ENCODE data around the gene DBNL.
A peak's percentile ranks its signal among the peaks of the same experiment; 100 is the strongest.

Gene DBNL

DNA sequence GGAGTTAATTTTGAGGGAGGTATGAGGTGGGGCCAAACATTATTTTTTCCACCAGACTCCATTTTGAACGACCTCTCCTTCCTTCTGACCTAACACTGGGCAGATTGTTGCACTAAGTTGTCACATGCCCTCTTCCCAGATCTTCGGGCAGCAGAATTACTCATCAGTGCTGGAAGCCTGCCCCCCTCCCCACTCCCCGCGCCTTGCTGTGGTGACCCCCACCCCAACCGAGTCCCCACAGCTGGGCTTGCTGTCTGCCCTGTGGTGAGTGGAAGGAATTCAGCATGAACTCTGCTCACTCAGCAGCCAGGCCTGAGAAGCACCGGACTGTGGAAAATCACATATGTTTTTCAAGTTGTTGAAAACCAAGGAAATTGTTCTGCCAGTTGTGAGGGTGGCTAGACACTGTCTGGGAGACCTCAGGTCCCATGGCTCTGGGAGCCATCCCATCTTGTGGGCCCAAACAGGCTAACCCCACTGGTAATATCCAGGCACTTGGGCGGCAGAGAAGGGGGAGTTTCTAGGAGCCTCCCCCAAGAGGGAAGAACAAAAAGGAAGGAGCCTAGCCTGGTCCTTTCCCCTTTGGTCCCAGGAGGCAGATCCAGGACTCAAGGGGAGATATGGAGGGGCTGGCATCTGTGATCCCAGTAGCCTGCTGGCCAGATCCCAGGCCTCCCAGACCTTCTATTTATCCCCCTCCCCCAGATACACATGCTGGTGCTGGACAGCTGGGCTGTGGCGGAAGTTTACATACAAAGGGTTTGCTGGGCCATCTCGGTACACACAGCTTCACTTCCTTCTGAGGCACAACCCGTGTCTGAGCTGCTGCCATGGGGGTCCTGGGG lies 56.2 kb downstream of the DBNL start:
- DNase-seq: no peak

DNA sequence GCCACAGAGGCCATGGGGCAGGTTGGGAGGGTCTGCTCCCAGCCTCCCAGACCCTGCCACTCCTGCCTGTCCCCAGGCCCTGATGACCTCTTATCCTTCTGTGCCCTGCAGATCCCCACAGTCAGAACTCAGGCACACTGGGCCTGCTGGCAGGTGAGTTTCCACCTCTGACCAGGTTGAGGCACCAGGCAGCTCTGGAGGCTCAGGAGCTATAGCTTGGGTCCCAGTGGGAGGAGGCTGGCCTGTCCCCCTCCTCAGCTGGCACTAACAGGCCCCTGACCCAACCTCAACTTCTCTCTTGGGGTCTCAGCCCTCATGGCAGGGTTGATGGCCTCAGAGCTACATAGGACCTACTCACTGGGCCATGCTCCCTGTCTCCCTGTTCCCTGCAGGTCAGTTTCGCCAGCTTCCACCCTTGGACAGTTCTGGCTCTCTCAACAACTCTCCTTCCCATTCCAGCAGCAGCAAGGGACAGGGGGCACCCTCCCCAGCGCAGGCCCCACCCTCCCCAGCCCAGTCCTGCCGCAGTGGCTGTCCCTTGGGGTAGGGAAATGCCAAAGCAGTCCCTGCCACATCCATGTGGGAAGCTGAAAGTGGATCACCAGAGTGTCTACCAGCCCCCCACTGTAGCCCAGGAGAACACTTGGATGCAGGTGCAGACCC lies 56.9 kb downstream of the DBNL start:
- no peak for DNase-seq

DNA sequence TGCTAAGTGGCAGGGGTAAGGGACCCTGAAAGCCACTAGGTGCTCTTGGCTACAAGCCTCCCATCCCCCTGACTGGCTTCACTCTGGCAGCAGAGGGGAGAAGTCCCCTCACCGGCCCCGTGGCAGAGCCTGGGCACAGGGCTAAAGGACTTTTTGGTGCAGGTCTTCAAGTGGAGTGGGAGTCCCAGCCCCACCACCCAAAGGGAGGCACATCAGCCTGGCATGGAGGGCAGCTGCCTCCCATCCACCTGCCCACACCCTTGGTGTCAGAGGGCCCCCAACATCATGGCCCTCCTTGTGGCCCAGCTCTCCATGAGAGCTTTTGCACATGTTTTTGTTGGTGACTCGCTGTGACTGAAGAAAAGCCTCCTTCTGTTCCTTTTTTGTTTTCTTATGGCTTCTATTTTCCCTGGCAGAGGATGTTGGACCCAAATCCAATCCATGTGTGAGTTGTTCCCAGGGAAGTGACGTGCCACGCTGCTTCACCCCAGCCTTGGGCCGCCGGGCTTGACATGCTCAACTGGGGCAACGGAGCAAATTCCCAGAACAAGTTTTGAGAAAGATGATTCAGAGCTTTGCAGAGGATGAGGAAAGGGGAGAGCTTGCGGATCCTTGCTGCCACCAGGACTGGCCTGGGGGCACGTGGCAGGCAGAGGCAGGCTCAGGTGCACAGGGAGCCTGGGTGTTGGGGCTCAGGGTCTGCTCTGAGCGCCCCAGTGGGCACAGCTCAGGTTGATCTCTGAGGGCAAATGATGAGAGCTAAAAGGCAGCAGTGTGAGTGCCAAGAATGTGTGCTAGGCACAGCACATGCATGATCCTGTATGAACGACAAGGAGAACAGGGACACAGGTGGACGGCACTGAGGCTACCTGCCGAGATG lies 57.7 kb downstream of the DBNL start:
- DNase-seq: no peak

DNA sequence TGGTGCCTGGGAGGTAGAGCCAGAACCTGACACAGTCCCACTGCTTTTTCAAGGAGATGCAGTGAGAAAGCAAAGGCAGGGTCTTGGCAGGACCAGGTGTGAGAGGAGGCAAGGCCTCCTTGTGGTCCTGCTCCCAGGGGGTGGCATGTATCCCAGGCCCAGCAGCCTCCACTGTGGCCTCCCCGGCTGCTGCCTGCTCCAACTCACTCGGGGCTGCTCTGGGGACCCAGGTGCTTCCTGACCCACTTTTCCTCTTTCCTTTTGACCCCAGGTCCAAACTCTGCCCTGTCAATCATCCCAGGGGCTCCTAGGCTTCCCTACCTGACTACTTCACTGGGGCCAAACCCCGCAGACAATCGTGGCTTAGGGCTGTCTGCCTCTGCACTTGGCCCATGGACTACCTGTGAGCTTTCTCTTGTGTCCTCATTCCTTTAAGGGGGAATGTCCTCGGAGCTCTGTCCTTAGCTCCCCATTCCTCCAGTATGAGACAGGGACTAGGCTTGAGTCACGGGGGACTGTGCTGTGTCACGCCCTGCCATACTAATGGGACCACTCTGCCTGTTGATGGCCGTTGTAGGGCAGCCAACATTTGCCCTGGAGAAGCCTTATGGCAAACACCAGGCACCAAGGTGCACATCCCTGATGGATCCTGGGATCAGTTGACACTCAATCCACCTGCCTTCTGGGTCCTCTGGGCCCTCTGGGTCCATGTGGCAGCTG lies 58.5 kb downstream of the DBNL start:
- DNase-seq: no peak

DNA sequence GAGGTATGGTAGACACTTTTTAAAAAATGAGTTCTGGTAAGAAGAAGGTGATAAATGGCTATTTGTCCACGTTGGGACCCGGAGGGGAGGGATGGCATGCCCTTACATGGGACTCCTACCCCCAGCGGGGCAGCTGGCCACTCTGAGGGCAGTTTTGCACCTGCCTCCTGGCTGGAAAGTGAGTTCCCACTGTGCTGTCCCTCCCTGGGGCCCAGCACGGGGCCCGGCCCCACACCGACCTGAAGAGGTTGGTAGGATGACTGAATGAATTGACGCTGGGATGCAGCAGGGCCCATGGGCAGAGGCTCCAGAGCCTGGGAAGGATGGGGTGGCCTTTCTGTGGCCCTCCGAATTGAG lies 59.0 kb downstream of the DBNL start:
- no peak for DNase-seq

DNA sequence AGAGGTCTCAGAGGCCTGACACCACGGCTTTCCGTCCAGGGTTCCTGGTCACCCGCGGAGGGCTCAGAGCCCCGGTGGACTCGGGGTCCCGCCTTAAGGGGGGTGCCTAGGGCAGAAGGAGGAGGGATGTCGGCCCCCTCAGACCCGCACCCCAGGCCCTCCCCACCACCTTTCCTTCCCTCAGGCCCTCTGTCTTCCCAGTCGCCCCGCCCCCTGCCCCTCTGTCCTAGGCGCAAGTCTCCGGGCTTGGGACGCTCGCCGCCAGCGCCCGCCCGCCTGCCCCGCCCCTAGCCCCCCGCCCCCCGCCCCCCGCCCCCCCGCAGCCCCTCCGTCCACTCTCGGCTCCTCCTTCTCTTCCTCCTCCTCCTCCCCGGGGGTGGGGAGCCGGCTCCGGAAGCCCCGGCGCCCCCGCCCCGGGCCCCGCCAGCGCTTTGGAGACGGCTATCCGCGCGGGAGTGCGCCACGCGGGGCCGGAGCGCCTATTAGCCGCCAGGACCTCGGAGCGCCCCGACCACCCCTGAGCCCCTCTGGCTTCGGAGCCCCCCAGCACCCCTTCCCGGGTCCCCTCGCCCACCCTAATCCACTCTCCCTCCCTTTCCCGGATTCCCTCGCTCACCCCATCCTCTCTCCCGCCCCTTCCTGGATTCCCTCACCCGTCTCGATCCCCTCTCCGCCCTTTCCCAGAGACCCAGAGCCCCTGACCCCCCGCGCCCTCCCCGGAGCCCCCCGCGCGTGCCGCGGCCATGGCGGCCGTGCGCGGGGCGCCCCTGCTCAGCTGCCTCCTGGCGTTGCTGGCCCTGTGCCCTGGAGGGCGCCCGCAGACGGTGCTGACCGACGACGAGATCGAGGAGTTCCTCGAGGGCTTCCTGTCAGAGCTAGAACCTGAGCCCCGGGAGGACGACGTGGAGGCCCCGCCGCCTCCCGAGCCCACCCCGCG lies 59.7 kb downstream of the DBNL start, which contains the start of gene AEBP1:
AEBP1 (plus strand) TSS at position 423 of the 937 bp plus-strand sequence; CDS start at position 744, 321 bp downstream.
- peak; percentile 49 for DNase-seq

DNA sequence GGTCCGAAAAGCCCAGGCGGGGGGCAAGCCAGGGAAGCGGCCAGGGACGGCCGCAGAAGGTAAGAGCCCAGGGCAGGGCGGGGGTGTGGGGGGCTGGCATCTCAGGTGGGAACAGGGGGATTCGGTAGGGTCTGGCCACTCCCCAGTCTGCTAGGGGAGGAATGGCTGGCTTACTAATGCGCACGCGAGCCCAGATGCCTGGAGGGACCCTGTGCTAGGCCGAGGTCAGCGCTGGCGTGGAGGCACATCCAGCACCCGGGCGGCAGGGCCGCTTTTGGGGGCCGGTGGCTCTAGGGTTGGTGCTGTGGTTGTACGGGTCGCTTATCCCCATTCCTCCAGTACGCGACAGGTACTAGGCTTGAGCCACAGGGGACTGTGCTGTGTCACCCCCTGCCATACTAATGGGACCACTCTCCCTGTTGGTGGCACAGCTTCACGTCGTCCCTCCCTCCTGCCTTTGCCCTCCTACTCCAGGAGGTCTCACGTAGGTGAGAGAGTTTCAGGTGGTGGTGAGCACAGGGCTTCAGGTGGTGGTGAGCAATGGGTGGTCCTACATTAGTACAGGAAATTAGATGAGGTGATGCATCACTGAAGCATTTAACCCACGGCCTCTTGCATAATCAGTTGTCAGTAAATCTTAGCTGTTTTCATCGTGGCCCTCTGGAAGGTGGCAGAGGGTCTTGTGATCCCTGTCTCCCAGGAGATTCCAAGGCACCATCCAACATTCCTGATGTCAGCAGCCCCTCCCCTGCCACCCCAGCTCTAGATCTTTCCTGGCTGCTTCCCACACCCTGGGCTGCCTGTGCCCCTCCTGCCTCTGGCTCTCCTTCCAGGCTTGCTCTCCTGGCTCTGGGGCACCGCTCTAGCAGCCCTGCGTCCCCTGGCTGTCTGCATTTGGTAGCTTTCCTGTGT lies 60.6 kb downstream of the DBNL start:
- no peak for DNase-seq

DNA sequence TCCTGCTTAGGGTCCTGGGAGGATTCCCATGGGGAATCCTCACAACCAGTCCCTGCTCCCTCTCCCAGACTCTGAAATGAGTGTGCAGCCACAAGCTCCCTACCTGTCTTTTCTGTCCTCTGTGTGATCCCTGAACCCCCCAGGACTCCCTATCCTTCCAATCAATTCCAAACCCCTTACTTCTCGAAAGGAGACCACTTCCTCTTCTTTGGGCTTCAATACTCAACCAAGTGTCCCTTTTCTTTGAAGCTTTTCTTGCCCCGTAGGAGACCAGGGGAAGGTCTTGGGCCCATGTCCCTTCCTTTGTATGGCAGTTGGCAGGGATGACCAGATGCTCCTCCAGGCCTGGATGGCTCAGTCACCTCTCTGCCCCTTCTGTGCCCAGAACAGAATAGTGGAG lies 61.3 kb downstream of the DBNL start:
- no peak for DNase-seq

DNA sequence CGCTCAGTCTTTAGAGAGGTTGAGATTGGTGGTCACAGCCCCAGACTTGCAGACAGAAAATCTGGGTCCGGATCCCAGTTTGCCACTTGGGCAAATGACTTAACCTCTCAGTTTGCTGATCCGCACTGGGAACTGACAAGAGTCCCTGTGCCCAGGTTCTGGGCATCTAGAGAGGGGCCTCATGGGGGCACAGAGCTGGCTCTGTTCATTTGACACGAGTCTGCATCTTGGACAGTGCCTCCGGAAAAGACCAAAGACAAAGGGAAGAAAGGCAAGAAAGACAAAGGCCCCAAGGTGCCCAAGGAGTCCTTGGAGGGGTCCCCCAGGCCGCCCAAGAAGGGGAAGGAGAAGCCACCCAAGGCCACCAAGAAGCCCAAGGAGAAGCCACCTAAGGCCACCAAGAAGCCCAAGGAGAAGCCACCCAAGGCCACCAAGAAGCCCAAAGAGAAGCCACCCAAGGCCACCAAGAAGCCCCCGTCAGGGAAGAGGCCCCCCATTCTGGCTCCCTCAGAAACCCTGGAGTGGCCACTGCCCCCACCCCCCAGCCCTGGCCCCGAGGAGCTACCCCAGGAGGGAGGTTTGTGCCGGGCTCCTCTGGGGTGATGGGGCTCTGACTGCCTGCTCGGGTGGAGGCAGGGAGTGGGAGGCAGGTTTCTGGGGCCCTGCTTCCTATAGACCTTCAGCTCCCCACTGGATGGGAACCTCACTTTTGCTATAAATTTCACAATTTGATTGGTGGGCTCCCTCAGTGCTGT lies 62.0 kb downstream of the DBNL start:
- DNase-seq: no peak

DNA sequence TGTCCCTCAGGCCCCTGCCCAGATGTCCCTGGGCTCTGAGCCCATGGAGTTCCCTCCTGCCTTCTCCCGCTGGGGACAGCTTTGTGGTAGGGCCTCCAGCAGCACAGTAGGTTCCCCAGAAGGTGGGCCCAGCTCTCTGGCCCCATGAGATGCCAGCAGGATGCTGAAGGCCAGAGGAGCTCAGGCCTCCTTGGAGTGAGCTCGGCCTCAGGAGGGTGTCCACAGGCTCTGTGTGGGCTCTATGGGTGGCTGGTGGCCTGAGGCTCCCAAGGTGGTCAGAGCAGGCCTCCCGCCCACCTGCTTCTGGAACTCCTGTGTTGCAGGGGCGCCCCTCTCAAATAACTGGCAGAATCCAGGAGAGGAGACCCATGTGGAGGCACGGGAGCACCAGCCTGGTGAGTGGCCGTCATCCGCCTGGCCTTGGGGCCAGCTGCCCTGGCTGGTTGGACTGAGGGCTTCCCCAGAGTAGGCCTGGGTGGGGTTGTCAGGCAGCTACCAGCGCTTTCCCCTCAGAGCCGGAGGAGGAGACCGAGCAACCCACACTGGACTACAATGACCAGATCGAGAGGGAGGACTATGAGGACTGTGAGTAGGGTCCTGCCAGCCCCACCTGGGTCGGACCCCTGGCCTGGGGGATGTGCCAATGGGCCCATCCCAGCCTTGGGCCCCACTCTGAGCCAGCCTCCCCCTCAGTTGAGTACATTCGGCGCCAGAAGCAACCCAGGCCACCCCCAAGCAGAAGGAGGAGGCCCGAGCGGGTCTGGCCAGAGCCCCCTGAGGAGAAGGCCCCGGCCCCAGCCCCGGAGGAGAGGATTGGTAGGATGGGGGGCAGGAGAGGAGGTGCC lies 62.8 kb downstream of the DBNL start:
- no peak for DNase-seq

DNA sequence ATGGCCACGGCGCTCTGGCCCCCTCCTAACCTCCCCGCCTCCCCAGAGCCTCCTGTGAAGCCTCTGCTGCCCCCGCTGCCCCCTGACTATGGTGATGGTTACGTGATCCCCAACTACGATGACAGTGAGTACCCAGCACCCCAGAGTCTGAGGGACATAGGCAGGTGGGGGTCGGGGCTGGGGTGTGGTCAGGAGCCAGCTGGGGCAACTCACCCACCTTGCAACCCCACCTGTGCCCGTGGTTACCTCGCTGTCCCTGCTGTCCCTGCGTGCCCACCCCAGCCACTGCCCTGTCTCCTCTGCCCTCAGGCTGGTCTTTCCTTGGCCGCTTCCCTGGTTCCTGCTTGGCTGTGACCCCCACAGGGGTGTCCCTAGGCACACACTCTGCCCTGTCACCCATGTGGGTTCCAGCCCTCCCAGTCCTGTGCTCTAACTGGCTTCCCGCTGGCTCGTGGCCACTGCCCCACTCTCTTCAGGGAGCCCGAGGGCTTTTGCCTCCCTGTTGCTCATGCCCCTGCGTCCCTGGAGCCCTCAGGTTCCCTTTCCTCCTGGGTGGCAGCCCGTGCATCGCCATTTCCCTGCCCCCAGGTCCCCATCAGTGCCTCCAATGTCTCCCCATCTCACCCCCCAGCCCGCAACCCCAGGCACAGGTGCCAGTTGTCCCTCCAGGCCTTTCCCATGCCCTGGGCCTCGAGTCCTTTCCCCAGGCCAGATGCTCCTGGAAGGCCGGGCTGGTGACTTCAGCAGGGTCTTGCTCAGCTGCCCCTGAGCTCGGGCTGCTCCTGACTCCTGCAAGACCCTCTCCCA lies 63.7 kb downstream of the DBNL start:
- no peak for DNase-seq

DNA sequence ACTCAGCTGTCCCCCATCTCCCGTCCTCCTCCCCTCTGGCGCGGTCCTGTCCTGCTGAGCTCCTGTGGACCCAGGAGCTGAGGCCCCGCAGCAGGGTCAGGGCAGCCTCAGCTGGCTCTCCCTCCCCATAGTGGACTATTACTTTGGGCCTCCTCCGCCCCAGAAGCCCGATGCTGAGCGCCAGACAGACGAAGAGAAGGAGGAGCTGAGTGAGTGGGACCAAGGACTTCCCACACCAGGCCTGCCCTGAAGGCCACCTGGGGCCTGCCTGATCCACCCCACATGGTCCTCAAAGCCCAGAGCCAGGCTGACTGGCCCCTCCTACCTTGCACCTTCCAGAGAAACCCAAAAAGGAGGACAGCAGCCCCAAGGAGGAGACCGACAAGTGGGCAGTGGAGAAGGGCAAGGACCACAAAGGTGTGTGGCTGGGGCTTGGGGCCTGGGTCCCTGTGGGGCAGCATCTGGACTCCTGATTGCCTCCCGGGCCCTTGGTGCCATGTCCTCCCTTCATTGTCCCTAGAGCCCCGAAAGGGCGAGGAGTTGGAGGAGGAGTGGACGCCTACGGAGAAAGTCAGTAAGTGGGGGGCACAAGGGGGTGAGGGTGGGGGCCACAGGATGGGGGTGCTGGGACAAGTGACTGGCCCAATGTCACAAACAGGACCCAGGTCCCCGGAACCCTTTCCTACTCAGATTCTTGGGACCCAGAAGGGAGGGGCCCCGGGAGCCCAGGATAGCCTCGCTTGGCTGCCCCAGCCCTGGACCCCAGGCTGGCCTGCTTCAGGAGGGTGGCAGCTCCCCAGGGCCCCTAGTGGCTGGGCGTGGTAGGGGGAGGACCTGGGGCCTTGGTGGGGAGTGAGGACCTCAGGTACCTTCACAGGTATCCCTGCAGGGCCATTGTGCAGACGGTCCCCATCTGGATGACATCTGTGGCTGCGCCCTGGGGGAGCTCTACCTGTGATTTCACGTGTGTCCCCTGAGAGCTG lies 64.6 kb downstream of the DBNL start:
- DNase-seq: no peak

DNA sequence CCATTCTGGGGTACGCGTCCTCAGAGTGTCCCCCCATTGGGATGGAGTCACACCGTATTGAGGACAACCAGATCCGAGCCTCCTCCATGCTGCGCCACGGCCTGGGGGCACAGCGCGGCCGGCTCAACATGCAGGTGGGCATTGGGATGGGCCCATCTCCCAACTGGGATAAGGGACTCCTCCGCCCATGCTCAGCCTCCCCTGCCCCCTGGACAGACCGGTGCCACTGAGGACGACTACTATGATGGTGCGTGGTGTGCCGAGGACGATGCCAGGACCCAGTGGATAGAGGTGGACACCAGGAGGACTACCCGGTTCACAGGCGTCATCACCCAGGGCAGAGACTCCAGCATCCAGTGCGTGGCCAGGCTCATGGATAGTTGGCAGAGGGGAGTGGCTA lies 65.5 kb downstream of the DBNL start:
- no peak for DNase-seq

DNA sequence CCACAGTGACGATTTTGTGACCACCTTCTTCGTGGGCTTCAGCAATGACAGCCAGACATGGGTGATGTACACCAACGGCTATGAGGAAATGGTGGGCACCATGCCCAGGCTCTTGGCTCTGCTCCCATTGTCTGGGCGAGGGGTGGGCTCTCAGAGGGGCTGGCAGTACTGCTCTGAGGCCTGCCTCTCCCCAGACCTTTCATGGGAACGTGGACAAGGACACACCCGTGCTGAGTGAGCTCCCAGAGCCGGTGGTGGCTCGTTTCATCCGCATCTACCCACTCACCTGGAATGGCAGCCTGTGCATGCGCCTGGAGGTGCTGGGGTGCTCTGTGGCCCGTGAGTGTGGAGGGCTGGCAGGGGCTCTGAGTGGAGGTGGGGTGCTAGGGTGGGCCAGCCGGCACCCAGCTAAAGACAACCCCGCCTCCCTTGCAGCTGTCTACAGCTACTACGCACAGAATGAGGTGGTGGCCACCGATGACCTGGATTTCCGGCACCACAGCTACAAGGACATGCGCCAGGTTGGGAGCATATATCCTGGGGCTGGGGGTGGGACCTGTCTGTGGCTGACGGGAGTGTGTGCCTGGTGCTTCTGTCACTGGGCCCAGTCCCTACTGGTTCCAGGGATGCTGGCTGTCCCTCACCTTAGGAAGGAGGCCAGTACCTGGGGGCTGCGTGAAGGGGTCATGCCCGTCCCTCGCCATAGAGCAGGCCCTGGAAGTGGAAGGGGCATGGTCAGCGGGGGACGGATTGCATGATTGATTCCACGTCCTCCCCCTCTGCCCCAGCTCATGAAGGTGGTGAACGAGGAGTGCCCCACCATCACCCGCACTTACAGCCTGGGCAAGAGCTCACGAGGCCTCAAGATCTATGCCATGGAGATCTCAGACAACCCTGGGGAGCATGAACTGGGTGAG lies 66.5 kb downstream of the DBNL start:
- DNase-seq: no peak
